ENCODE data around the gene SEC63. TPM values are rescaled to one million over a fixed set of nuclear protein-coding genes. Genes with fewer than 3 reads are reported as not detected.
"Not testable (repeated sequence)": the region's sequence is repeated elsewhere in the genome, so short reads cannot be mapped to it uniquely, and the experiment has no call there.

The SEC63 gene
- total and polyA plus RNA-seq, 2 of the 4 experiments (the other 2 are of a cell fraction): 8.6 to 22.4 TPM

- H2BK15ac ChIP-seq (ENCODE audit: low read depth, low read length); H3K27me3 ChIP-seq (ENCODE audit: control insufficient read depth, insufficient read depth, low read length); H2BK20ac ChIP-seq (ENCODE audit: low read depth, low read length); H3K56ac ChIP-seq (ENCODE audit: extremely low read depth, insufficient read depth, low read length); H3K27ac ChIP-seq (ENCODE audit: insufficient read depth, low read length); H3K9me1 ChIP-seq (ENCODE audit: insufficient read depth, low read length); H2BK5ac ChIP-seq (ENCODE audit: low read depth, low read length, poor library complexity, severe bottlenecking); H2AK5ac ChIP-seq (ENCODE audit: low read depth, low read length); H3K9ac ChIP-seq (ENCODE audit: low read depth, low read length); H2BK120ac ChIP-seq (ENCODE audit: low read depth, low read length); H3K18ac ChIP-seq (ENCODE audit: low read depth, low read length); H3K36me3 ChIP-seq (ENCODE audit: control insufficient read depth, insufficient read depth, low read length); H3K14ac ChIP-seq (replicated peaks; ENCODE audit: low read depth, low read length); H3K23ac ChIP-seq (ENCODE audit: low read depth, low read length); H3K4me1 ChIP-seq (ENCODE audit: control insufficient read depth, insufficient read depth, low read length); DNase-seq; H3K9me3 ChIP-seq (ENCODE audit: control insufficient read depth, insufficient read depth, low read length); CTCF ChIA-PET; H4K5ac ChIP-seq (ENCODE audit: low read depth, low read length); H4K91ac ChIP-seq (ENCODE audit: insufficient read depth, low read depth, low read length); in situ Hi-C loops (cut with MboI; ENCODE audit: low sequenced_read_pairs); ATAC-seq (ENCODE audit: low read depth); dilution Hi-C loops (cut with HindIII; ENCODE audit: low sequenced_read_pairs, unreplicated experiment): not testable (repeated sequence)
- peaks cover 16% of the 10 kb centered on the region for H4K20me1 ChIP-seq (ENCODE audit: insufficient read depth, low read length)
- intact Hi-C loops (cut with micrococcal nuclease): loop anchor here (10.0 kb wide), 1 partner anchor 284 kb away; no protein-coding TSS in a partner anchor
- peak overlapping the region; percentile 58; the same call in 1 of the 2 replicates for H3K4ac ChIP-seq (ENCODE audit: low read depth, low read length)
- H3K4me2 ChIP-seq (ENCODE audit: low read depth, low read length): peak overlapping the region; percentile 93; the same call in 1 of the 2 replicates
- H3K79me1 ChIP-seq (ENCODE audit: low read depth in 1 of 2, low read length in 2 of 2): peaks cover 0 to 14% of the 10 kb centered on the region in 2 experiments; a peak in 1 of 4 replicates
- 0 out of 4 replicates have a peak overlapping the region, but pooled peaks of 1 of the 2 experiments have one; percentile 67 for H4K8ac ChIP-seq (ENCODE audit: low read depth in 2 of 2, low read length in 2 of 2)
- peak overlapping the region; percentile 97 for H2AFZ ChIP-seq (replicated peaks; ENCODE audit: low read length, poor library complexity)
- TSS peak; percentile 36 for BruUV-seq (replicated peaks)
- peak overlapping the region; percentile 62; the same call in 1 of the 2 replicates for H3K4me3 ChIP-seq (ENCODE audit: insufficient read depth, low read depth, low read length)
- H2AK9ac ChIP-seq (replicated peaks; ENCODE audit: low read depth, low read length, poor library complexity): peak overlapping the region; percentile 81
- POLR2A ChIA-PET (ENCODE audit: unreplicated experiment): interaction anchor here (0.8 to 0.9 kb wide), 2 partner anchors 116 to 467 kb away, joined by 3 to 4 read pairs; no protein-coding TSS in a partner anchor
- WGBS, 2 experiments (ENCODE audit: extremely low coverage in 2 of 2, insufficient read length in 1 of 2): 98% methylated on average over 10 of the region's 27 CpGs; no CpG with 5 or more reads in 1 of the 2 experiments
Observed at GRCh38 chr6:107958689-107959362, 818 bp upstream of the SEC63 start.
